SK-N-SH (cell line): ENCODE data around the gene ITIH5. TPM values are rescaled to one million over a fixed set of nuclear protein-coding genes. Genes with fewer than 3 reads are reported as not detected.

Experiments used
- CTCF ChIA-PET: fragments of 300-600, 350-600 bp; formaldehyde crosslinking; extraction: SDS; loops from one replicate; lab custom pipeline; 2021; lab: Yijun Ruan, JAX
- POLR2A ChIA-PET: fragments of 350-600 bp; sonication (Branson Sonifier 250); formaldehyde crosslinking; extraction: SDS; loops from one replicate; lab custom pipeline; 2020; ENCODE audit warnings: antibody characterized with exemption, inconsistent platforms; lab: Yijun Ruan, JAX
- DNase-seq: peaks from one replicate; pipeline ENCODE4 v3.0.0; 2012
- H2AFZ ChIP-seq: fragments of 200-600 bp; sonication (generic); 2 replicates; pipeline ENCODE4 v1.8.1; 2016; ENCODE audit warnings: antibody characterized with exemption, mild to moderate bottlenecking, low read depth
- H3F3A ChIP-seq: fragments of 200-600 bp; sonication (generic); replicated peaks from 2 replicates; pipeline ENCODE3; 2016; ENCODE audit warnings: antibody characterized with exemption, mild to moderate bottlenecking; ENCODE audit not compliant: insufficient read depth
- H3K27ac ChIP-seq, 2 experiments: fragments of 200-500 bp in 1 of 2; fragments of 200-600 bp in 1 of 2; sonication (Bioruptor generic) in 1 of 2; sonication (generic), shearing (Covaris generic) in 1 of 2; 2 replicates each; pipeline versions ENCODE4 v1.5.1 to v1.6.1; 2014 to 2016; ENCODE audit warnings: low read depth in 2 of 2, inconsistent platforms in 1 of 2, low read length in 1 of 2, mild to moderate bottlenecking in 1 of 2, mixed read lengths in 1 of 2
- H3K27me3 ChIP-seq: fragments of 200-600 bp; sonication (generic), shearing (Covaris generic); 2 replicates; pipeline ENCODE4 v1.6.1; 2016; ENCODE audit warnings: mixed run types; ENCODE audit not compliant: insufficient read depth
- H3K36me3 ChIP-seq, 2 experiments: fragments of 200-500 bp in 1 of 2; fragments of 200-600 bp in 1 of 2; sonication (Bioruptor generic) in 1 of 2; sonication (generic) in 1 of 2; replicated peaks in 1 of 2; 2 replicates each; pipeline versions ENCODE3 to v1.5.1; 2014 to 2016; ENCODE audit warnings: low read length in 1 of 2, mild to moderate bottlenecking in 1 of 2; ENCODE audit not compliant: insufficient read depth in 2 of 2, control insufficient read depth in 1 of 2
- H3K4me1 ChIP-seq, 2 experiments: fragments of 200-500 bp in 1 of 2; fragments of 200-600 bp in 1 of 2; sonication (Bioruptor generic) in 1 of 2; sonication (generic), shearing (Covaris generic) in 1 of 2; 2 replicates each; pipeline versions ENCODE4 v1.5.1 to v1.6.1; 2014 to 2016; ENCODE audit warnings: low read depth in 1 of 2, low read length in 1 of 2, mixed run types in 1 of 2; ENCODE audit not compliant: insufficient read depth in 2 of 2, control insufficient read depth in 1 of 2
- H3K4me2 ChIP-seq: fragments of 200-600 bp; sonication (generic), shearing (Covaris generic); 2 replicates; pipeline ENCODE4 v1.6.1; 2017; ENCODE audit warnings: mixed run types
- H3K4me3 ChIP-seq, 2 experiments: fragments of 200-500 bp in 1 of 2; fragments of 200-600 bp in 1 of 2; sonication (Bioruptor generic) in 1 of 2; sonication (generic), shearing (Covaris generic) in 1 of 2; 2 replicates each; pipeline versions ENCODE4 v1.5.1 to v1.8.1; 2014 to 2016; ENCODE audit warnings: low read depth in 2 of 2, inconsistent platforms in 1 of 2, low read length in 1 of 2, mild to moderate bottlenecking in 1 of 2, mixed read lengths in 1 of 2, moderate library complexity in 1 of 2
- H3K79me2 ChIP-seq: fragments of 200-600 bp; sonication (generic); 2 replicates; pipeline ENCODE4 v1.8.1; 2017; ENCODE audit warnings: mild to moderate bottlenecking; ENCODE audit not compliant: insufficient read depth
- H3K9ac ChIP-seq: fragments of 200-600 bp; sonication (generic); 2 replicates; pipeline ENCODE4 v1.6.1; 2017; ENCODE audit warnings: mixed run types
- H3K9me2 ChIP-seq: fragments of 200-600 bp; sonication (generic); 2 replicates; pipeline ENCODE4 v1.6.1; 2017; ENCODE audit warnings: mixed run types
- H3K9me3 ChIP-seq: fragments of 200-600 bp; sonication (generic); 2 replicates; pipeline ENCODE4 v1.6.1; 2017; ENCODE audit warnings: mixed run types, mild to moderate bottlenecking, moderate library complexity
- H4K20me1 ChIP-seq: fragments of 200-600 bp; sonication (generic); 2 replicates; pipeline ENCODE4 v1.6.1; 2017; ENCODE audit warnings: mild to moderate bottlenecking, mixed run types; ENCODE audit not compliant: insufficient read depth
- CHD2 ChIP-seq: fragments of 150-350 bp; IDR thresholded peaks from 2 replicates; pipeline ENCODE4 v1.6.1; 2018; ENCODE audit warnings: low read length; ENCODE audit not compliant: partially characterized antibody
- ELF1 ChIP-seq: IDR thresholded peaks from 2 replicates; pipeline ENCODE4 v1.4.0; 2012
- GATA2 ChIP-seq: sonication (generic); formaldehyde crosslinking; IDR thresholded peaks from 2 replicates; pipeline ENCODE4 v1.5.0; 2020; ENCODE audit warnings: mild to moderate bottlenecking, missing genetic modification reagents
- JUND ChIP-seq: IDR thresholded peaks from 2 replicates; pipeline ENCODE4 v1.4.0; 2012
- MXI1 ChIP-seq: IDR thresholded peaks from 2 replicates; pipeline ENCODE4 v1.6.1; 2012; ENCODE audit warnings: mild to moderate bottlenecking, low read depth, low read length, improper control_type of control experiment
- NRF1 ChIP-seq: IDR thresholded peaks from 2 replicates; pipeline ENCODE4 v1.6.1; 2012; ENCODE audit warnings: low read depth, mild to moderate bottlenecking, low read length
- POLR2AphosphoS5 ChIP-seq: IDR thresholded peaks from 2 replicates; pipeline ENCODE4 v1.6.1; 2012; ENCODE audit warnings: low read depth, low read length
- RAD21 ChIP-seq: IDR thresholded peaks from 2 replicates; pipeline ENCODE4 v1.6.1; 2012; ENCODE audit warnings: mild to moderate bottlenecking, low read length
- RCOR1 ChIP-seq: fragments of 150-350 bp; IDR thresholded peaks from 2 replicates; pipeline ENCODE4 v1.6.1; 2017; ENCODE audit warnings: antibody characterized with exemption, low read length
- SMC3 ChIP-seq: IDR thresholded peaks from 2 replicates; pipeline ENCODE4 v1.6.1; 2012; ENCODE audit warnings: low read depth, low read length, improper control_type of control experiment
- TCF12 ChIP-seq: IDR thresholded peaks from 2 replicates; pipeline ENCODE4 v1.4.0; 2012
- TEAD4 ChIP-seq: IDR thresholded peaks from 2 replicates; pipeline ENCODE4 v1.4.0; 2012; ENCODE audit warnings: mild to moderate bottlenecking, borderline replicate concordance; ENCODE audit not compliant: insufficient read depth
- YY1 ChIP-seq: IDR thresholded peaks from 2 replicates; pipeline ENCODE4 v1.4.0; 2012; ENCODE audit warnings: low read depth, mild to moderate bottlenecking
- WGBS: methylation state at CpG from one replicate; pipeline ENCODE4 v1.1.6; 2017; ENCODE audit warnings: low lambda C conversion rate; 5-methylcytosine and 5-hydroxymethylcytosine counted together
- polyA plus RNA-seq, 3 experiments: library from polyadenylated mRNA; depleted of rRNA; stranded (reverse); fragments of >200 nt; gene quantifications; 2 replicates each; pipeline ENCODE4 v1.2.3, GENCODE V29; 2012
- TF ChIP-seq, protein P1 (sequence below): fragments of 200-600 bp; sonication (generic); IDR thresholded peaks from 2 replicates; pipeline ENCODE4 v1.6.1; 2017; ENCODE audit warnings: antibody characterized with exemption, mild to moderate bottlenecking, moderate library complexity
- TF ChIP-seq, protein P2 (sequence below): IDR thresholded peaks from 2 replicates; pipeline ENCODE4 v1.4.0; 2012; ENCODE audit warnings: low read depth, borderline replicate concordance

Gene ITIH5
- polyA plus RNA-seq, 1 of the 3 experiments (the other 2 are of a cell fraction): 0.07 TPM

DNA sequence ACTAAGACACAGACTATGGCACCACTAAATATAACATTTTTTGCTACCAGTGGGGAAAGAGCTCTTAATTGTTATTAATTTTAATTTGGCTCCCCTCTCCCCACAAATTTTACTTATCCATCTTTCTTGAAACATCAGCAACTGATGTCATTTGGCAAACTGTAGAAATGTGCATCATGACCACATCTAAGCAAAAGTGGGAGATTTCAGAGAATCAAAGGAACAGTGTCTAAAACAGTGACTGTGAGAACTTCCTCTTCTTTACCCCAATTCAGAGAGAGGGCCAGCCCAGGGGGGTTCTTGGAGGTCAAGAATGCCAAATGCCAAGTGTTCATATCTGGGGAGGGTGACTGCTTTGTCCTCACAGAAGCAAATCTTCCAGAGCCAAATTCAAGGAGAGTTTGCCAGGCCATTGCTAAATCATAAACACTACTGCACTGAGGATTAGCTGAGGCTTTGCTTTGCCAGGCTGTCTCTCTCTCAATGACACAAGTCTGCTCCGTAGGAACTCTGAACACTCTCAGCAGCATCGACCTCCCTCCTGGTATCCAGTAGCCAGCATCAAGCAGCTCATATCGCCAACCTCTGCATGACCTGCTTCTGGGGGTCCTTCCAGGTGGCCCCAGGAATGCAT, 65.6 kb downstream of the ITIH5 start:
- DNase-seq: no peak
- 15% methylated on average over 3 of the region's 3 CpGs for WGBS
- no peak for TF ChIP-seq ELF1
- no peak for TF ChIP-seq CHD2
- TF ChIP-seq TCF12: no peak
- TF ChIP-seq, protein P1, sequence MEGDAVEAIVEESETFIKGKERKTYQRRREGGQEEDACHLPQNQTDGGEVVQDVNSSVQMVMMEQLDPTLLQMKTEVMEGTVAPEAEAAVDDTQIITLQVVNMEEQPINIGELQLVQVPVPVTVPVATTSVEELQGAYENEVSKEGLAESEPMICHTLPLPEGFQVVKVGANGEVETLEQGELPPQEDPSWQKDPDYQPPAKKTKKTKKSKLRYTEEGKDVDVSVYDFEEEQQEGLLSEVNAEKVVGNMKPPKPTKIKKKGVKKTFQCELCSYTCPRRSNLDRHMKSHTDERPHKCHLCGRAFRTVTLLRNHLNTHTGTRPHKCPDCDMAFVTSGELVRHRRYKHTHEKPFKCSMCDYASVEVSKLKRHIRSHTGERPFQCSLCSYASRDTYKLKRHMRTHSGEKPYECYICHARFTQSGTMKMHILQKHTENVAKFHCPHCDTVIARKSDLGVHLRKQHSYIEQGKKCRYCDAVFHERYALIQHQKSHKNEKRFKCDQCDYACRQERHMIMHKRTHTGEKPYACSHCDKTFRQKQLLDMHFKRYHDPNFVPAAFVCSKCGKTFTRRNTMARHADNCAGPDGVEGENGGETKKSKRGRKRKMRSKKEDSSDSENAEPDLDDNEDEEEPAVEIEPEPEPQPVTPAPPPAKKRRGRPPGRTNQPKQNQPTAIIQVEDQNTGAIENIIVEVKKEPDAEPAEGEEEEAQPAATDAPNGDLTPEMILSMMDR: no peak
- no peak for TF ChIP-seq NRF1
- TF ChIP-seq RCOR1: no peak
- no peak for TF ChIP-seq YY1
- TF ChIP-seq, protein P2, sequence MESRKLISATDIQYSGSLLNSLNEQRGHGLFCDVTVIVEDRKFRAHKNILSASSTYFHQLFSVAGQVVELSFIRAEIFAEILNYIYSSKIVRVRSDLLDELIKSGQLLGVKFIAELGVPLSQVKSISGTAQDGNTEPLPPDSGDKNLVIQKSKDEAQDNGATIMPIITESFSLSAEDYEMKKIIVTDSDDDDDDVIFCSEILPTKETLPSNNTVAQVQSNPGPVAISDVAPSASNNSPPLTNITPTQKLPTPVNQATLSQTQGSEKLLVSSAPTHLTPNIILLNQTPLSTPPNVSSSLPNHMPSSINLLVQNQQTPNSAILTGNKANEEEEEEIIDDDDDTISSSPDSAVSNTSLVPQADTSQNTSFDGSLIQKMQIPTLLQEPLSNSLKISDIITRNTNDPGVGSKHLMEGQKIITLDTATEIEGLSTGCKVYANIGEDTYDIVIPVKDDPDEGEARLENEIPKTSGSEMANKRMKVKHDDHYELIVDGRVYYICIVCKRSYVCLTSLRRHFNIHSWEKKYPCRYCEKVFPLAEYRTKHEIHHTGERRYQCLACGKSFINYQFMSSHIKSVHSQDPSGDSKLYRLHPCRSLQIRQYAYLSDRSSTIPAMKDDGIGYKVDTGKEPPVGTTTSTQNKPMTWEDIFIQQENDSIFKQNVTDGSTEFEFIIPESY: no peak
- no peak for TF ChIP-seq GATA2 (CRISPR knock-in tag)
- TF ChIP-seq RAD21: no peak
- TF ChIP-seq SMC3: no peak
- no peak for TF ChIP-seq MXI1
- Histone ChIP-seq H3K4me2 (no peak overlapping the region), H3K36me3 (no peaks in the 10 kb centered on the region), H3F3A (no peaks in the 10 kb centered on the region), H3K4me3 (no peak overlapping the region), H3K9me2 (no peaks in the 10 kb centered on the region), H3K4me1 (no peaks in the 10 kb centered on the region), H3K27me3 (no peaks in the 10 kb centered on the region), H3K79me2 (no peaks in the 10 kb centered on the region), H3K9ac (no peak overlapping the region), H2AFZ (no peak overlapping the region), H3K27ac (no peak overlapping the region), H4K20me1 (no peaks in the 10 kb centered on the region), H3K9me3 (no peaks in the 10 kb centered on the region)
- POLR2A ChIA-PET: interaction anchor here (0.6 kb wide), 1 partner anchor 464 kb away, joined by 5 read pairs; no protein-coding TSS in a partner anchor
- CTCF ChIA-PET: no interaction called here

DNA sequence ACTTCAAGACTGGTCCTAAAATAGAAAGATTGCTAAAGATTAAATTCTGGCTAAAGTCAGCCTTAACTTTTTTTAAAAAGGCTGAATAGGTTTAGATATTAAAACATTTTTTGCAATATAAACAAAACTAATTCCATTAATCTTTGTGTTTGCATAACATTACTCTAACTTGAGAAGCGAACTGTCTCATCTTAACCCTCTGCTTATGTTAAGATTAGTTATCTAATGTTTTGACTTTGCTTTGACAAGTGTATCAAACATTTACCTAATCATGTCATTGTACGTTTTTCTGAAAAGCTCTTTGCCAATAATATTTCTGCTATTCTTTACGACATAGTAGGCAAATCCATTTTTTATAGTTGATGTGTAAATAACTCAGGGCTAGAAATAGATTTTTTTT, 68.0 kb downstream of the ITIH5 start:
- no peaks in the 10 kb centered on the region for H3K79me2 ChIP-seq
- no peak overlapping the region for H3K9ac ChIP-seq
- no peak overlapping the region for H2AFZ ChIP-seq
- no peaks in the 10 kb centered on the region for H3K4me1 ChIP-seq
- TF ChIP-seq TEAD4 (no peak), JUND (no peak), POLR2AphosphoS5 (no peak), RCOR1 (no peak)
- TF ChIP-seq, protein P1: no peak
- 13% methylated on average over 3 of the region's 3 CpGs for WGBS
- no peaks in the 10 kb centered on the region for H3K27me3 ChIP-seq
- ChIA-PET CTCF (no interaction called here), POLR2A (no interaction called here)
- no peak for DNase-seq
- H3K4me2 ChIP-seq: no peak overlapping the region
- no peaks in the 10 kb centered on the region for H3K36me3 ChIP-seq
- H3K27ac ChIP-seq: no peak overlapping the region
- no peaks in the 10 kb centered on the region for H4K20me1 ChIP-seq
- H3F3A ChIP-seq: no peaks in the 10 kb centered on the region
- no peaks in the 10 kb centered on the region for H3K9me2 ChIP-seq
- no peaks in the 10 kb centered on the region for H3K9me3 ChIP-seq
- no peak overlapping the region for H3K4me3 ChIP-seq
